Neural progenitor cell (in vitro differentiated cells): ENCODE data around the gene PITPNC1.

Experiments used
- CTCF ChIP-seq: fragments of 200-600 bp; sonication (generic); IDR thresholded peaks from 2 replicates; pipeline ENCODE4 v1.5.1; 2017; ENCODE audit warnings: antibody characterized with exemption, mild to moderate bottlenecking
- EZH2 ChIP-seq: fragments of 200-600 bp; sonication (generic); IDR thresholded peaks from 2 replicates; pipeline ENCODE4 v1.6.1; 2017; ENCODE audit warnings: antibody characterized with exemption, mild to moderate bottlenecking, moderate library complexity

- TF ChIP-seq CTCF (no peak), EZH2 (no peak)
Observed at GRCh38 chr17:67431249-67432015, 54.4 kb downstream of the PITPNC1 start.
